WTC11 (cell line): ENCODE measurements around the gene TP63. TPM values are rescaled to one million over a fixed set of nuclear protein-coding genes. Genes with fewer than 3 reads are reported as not detected.

Experiments used
- ATAC-seq: fragments of 200-7000 bp; cut with Tn5 transposase; 2 replicates; pipeline ENCODE4 v1.10.0; 2021; ENCODE audit warnings: mild to moderate bottlenecking, moderate library complexity
- CTCF ChIA-PET: fragments of 300-600 bp; sonication (Branson Sonifier 250); formaldehyde crosslinking; loops from one replicate; lab custom pipeline; 2021; ENCODE audit warnings: antibody characterized with exemption; lab: Charles Lee
- POLR2A ChIA-PET: fragments of 350-600 bp; sonication (Branson Sonifier 250); formaldehyde crosslinking; loops from one replicate; lab custom pipeline; 2021; ENCODE audit warnings: antibody characterized with exemption; lab: Charles Lee
- DNase-seq: peaks from one replicate; pipeline ENCODE4 v3.0.0; 2021; ENCODE audit warnings: low spot score
- H3K27ac Mint-ChIP-seq: 2 replicates; pipeline ENCODE4 v1.8.0; 2021; ENCODE audit warnings: mixed read lengths
- H3K27me3 Mint-ChIP-seq: 2 replicates; pipeline ENCODE4 v1.8.0; 2021; ENCODE audit warnings: low read depth, mild to moderate bottlenecking, moderate library complexity, mixed read lengths
- H3K36me3 Mint-ChIP-seq: 2 replicates; pipeline ENCODE4 v1.8.0; 2021; ENCODE audit warnings: mixed read lengths
- H3K4me1 Mint-ChIP-seq: 2 replicates; pipeline ENCODE4 v1.8.0; 2022; ENCODE audit warnings: mixed read lengths
- H3K4me3 Mint-ChIP-seq: 2 replicates; pipeline ENCODE4 v1.8.0; 2021; ENCODE audit warnings: mild to moderate bottlenecking, moderate library complexity, mixed read lengths
- H3K9me3 Mint-ChIP-seq: 2 replicates; pipeline ENCODE4 v1.8.0; 2021; ENCODE audit warnings: mixed read lengths
- ATF2 ChIP-seq: sonication (generic); formaldehyde crosslinking; IDR thresholded peaks from 2 replicates; pipeline ENCODE4 v1.8.1; 2022; ENCODE audit warnings: low read depth, missing genetic modification reagents, borderline replicate concordance
- ATF6 ChIP-seq: sonication (generic); formaldehyde crosslinking; IDR thresholded peaks from 2 replicates; pipeline ENCODE4 v1.8.1; 2023; ENCODE audit warnings: mild to moderate bottlenecking, missing genetic modification reagents
- E2F1 ChIP-seq: sonication (generic); formaldehyde crosslinking; IDR thresholded peaks from 2 replicates; pipeline ENCODE4 v1.8.0; 2022; ENCODE audit warnings: mild to moderate bottlenecking, missing genetic modification reagents
- EMX1 ChIP-seq: fragments of 250-450 bp; sonication (Bioruptor Pico); IDR thresholded peaks from 2 replicates; pipeline ENCODE4 v1.8.0; 2021; ENCODE audit warnings: mild to moderate bottlenecking
- MAX ChIP-seq: sonication (generic); formaldehyde crosslinking; IDR thresholded peaks from 2 replicates; pipeline ENCODE4 v1.8.0; 2022; ENCODE audit warnings: mild to moderate bottlenecking, missing genetic modification reagents
- MLX ChIP-seq: sonication (generic); formaldehyde crosslinking; IDR thresholded peaks from 2 replicates; pipeline ENCODE4 v1.8.1; 2023; ENCODE audit warnings: mild to moderate bottlenecking, missing genetic modification reagents, moderate library complexity
- MYBL2 ChIP-seq: sonication (generic); formaldehyde crosslinking; IDR thresholded peaks from 2 replicates; pipeline ENCODE4 v1.8.1; 2023; ENCODE audit warnings: mild to moderate bottlenecking, moderate library complexity, missing genetic modification reagents
- NFATC4 ChIP-seq: fragments of 250-450 bp; sonication (Bioruptor Pico); IDR thresholded peaks from 2 replicates; pipeline ENCODE4 v1.9.0; 2021; ENCODE audit warnings: mild to moderate bottlenecking
- NR3C1 ChIP-seq: sonication (generic); formaldehyde crosslinking; conservative IDR thresholded peaks from 2 replicates; pipeline ENCODE4 v1.8.1; 2023; ENCODE audit warnings: low read depth, mild to moderate bottlenecking, missing genetic modification reagents
- RORB ChIP-seq: fragments of 250-450 bp; sonication (Bioruptor Pico); IDR thresholded peaks from 2 replicates; pipeline ENCODE4 v1.9.0; 2021; ENCODE audit warnings: mild to moderate bottlenecking
- TCF7 ChIP-seq: sonication (generic); formaldehyde crosslinking; IDR thresholded peaks from 2 replicates; pipeline ENCODE4 v1.8.0; 2022; ENCODE audit warnings: mild to moderate bottlenecking, low read depth, missing genetic modification reagents, moderate library complexity
- TEAD4 ChIP-seq: sonication (generic); formaldehyde crosslinking; IDR thresholded peaks from 2 replicates; pipeline ENCODE4 v1.8.0; 2022; ENCODE audit warnings: mild to moderate bottlenecking, missing genetic modification reagents
- ZMAT4 ChIP-seq: fragments of 250-450 bp; sonication (Bioruptor Pico); IDR thresholded peaks from 2 replicates; pipeline ENCODE4 v1.9.0; 2021; ENCODE audit warnings: mild to moderate bottlenecking
- ZNF219 ChIP-seq: sonication (generic); formaldehyde crosslinking; IDR thresholded peaks from 2 replicates; pipeline ENCODE4 v1.8.0; 2023; ENCODE audit warnings: missing genetic modification reagents, mild to moderate bottlenecking, borderline replicate concordance
- ZNF425 ChIP-seq: fragments of 250-450 bp; sonication (Bioruptor Pico); conservative IDR thresholded peaks from 2 replicates; pipeline ENCODE4 v1.9.0; 2021; ENCODE audit warnings: mild to moderate bottlenecking
- ZNF512 ChIP-seq: sonication (generic); formaldehyde crosslinking; IDR thresholded peaks from 2 replicates; pipeline ENCODE4 v1.8.1; 2022; ENCODE audit warnings: missing genetic modification reagents, borderline replicate concordance
- ZSCAN18 ChIP-seq: fragments of 250-450 bp; sonication (Bioruptor Pico); IDR thresholded peaks from 2 replicates; pipeline ENCODE4 v2.1.2; 2022; ENCODE audit warnings: mild to moderate bottlenecking, moderate library complexity
- total RNA-seq: library from RNA; stranded (reverse); gene quantifications from 3 replicates; pipeline ENCODE4 v1.2.3, GENCODE V29; 2021

TP63 gene
- total RNA-seq, 1 experiment from 2014 or later, result 0.09 TPM

GRCh38 chr3:189636048-189636447 is 4.9 kb downstream of the TP63 start (continued):
- TF ChIP-seq ATF6 (CRISPR knock-in tag), result no peak
- no peak for TF ChIP-seq EMX1
- TF ChIP-seq TEAD4 (CRISPR knock-in tag), result no peak
- TF ChIP-seq MLX, result no peak
- no peak for TF ChIP-seq ZNF512 (CRISPR knock-in tag)
- no peak for TF ChIP-seq ATF2 (CRISPR knock-in tag)

GRCh38 chr3:189637750-189638149 is 6.6 kb downstream of the TP63 start:
- Mint-ChIP-seq H3K9me3 (no peaks in the 10 kb centered on the region), H3K4me3 (no peak overlapping the region), H3K27me3 (no peaks in the 10 kb centered on the region; the same call in 1 of the 2 replicates), H3K4me1 (peaks cover 40% of the 10 kb centered on the region), H3K36me3 (no peaks in the 10 kb centered on the region), H3K27ac (no peak overlapping the region)
- ChIA-PET POLR2A (no interaction called here), CTCF (no interaction called here)
- DNase-seq, result no peak
- no peak for ATAC-seq
- no peak for TF ChIP-seq MYBL2 (CRISPR knock-in tag)
- TF ChIP-seq ZNF219 (CRISPR knock-in tag), result no peak

GRCh38 chr3:189638276-189639031 is 7.3 kb downstream of the TP63 start:
- no peak for ATAC-seq
- H3K4me3 Mint-ChIP-seq, result no peak overlapping the region
- no peak for DNase-seq
- no peaks in the 10 kb centered on the region; the same call in 1 of the 2 replicates for H3K27me3 Mint-ChIP-seq
- no peak overlapping the region for H3K27ac Mint-ChIP-seq
- no peaks in the 10 kb centered on the region for H3K9me3 Mint-ChIP-seq
- peaks cover 34% of the 10 kb centered on the region for H3K4me1 Mint-ChIP-seq
- CTCF ChIA-PET, result no interaction called here
- POLR2A ChIA-PET, result no interaction called here
- no peaks in the 10 kb centered on the region for H3K36me3 Mint-ChIP-seq
- TF ChIP-seq ZSCAN18 (CRISPR knock-in tag), result no peak
- no peak for TF ChIP-seq TCF7 (CRISPR knock-in tag)
- no peak for TF ChIP-seq NFATC4 (CRISPR knock-in tag)
- no peak for TF ChIP-seq RORB (CRISPR knock-in tag)
- TF ChIP-seq E2F1, result no peak
- no peak for TF ChIP-seq ZMAT4 (CRISPR knock-in tag)
- no peak for TF ChIP-seq MLX
- TF ChIP-seq ZNF425 (CRISPR knock-in tag), result no peak
- no peak for TF ChIP-seq MAX (CRISPR knock-in tag)
- TF ChIP-seq NR3C1 (CRISPR knock-in tag), result no peak
